Keratinocyte (primary cell): ENCODE measurements around the gene SLC7A11.
A peak's percentile ranks its signal among the peaks of the same experiment; 100 is the strongest.

ENCODE experiments used
- CTCF ChIP-seq, 3 experiments: IDR thresholded peaks in 1 of 3; conservative IDR thresholded peaks in 1 of 3; optimal IDR thresholded peaks in 1 of 3; 2 replicates in 2 of 3; 3 replicates in 1 of 3; pipeline versions ENCODE3 to v1.5.1; 2011; ENCODE audit warnings: low read length in 3 of 3, mild to moderate bottlenecking in 3 of 3, moderate library complexity in 2 of 3, control low read depth in 1 of 3, inconsistent platforms in 1 of 3; ENCODE audit not compliant: insufficient read depth in 2 of 3; ENCODE audit errors: extremely low read depth in 1 of 3
- EZH2 ChIP-seq: IDR thresholded peaks from one replicate; pipeline ENCODE4 v1.6.1; 2012; ENCODE audit warnings: inconsistent platforms, mild to moderate bottlenecking, low read length, moderate library complexity

DNA sequence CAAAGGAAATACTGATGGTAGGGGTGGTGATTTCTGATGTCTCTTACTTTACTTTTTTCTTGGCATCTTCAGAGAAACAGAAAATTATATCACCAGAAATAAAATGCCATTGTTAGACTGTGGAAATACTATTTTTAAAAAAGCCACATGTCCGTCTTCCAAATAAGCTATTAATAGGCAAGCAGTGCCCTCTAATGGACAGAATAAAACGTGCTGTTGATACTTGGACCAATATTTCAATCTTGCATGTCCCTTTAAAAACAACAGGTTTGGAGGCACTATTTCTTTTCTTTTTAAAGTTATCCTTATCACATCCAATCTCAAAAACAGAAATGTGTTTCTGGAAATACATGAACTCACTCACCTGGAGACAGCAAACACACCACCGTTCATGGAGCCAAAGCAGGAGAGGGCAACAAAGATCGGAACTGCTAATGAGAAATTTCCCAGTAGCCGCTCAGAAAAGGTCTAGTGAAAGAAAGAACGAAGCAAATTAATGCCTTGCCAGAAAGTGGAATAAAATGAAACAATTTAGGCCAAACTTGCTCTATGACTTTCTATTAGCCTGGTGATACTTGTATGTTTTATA is 59.2 kb downstream of the SLC7A11 start:
- peak in 2 of 3 experiments; percentile 31 to 50 for TF ChIP-seq CTCF (optimal IDR thresholded peaks at IDR 0.05 in 1 of 3, IDR thresholded peaks at IDR 0.05 in 1 of 3, conservative IDR thresholded peaks at IDR 0.05 in 1 of 3; ENCODE audit: extremely low read depth in 1 of 3, insufficient read depth in 2 of 3, low read length in 3 of 3)
- TF ChIP-seq EZH2 = no peak
